Adrenal gland (tissue), 12 donors: ENCODE measurements around the gene RPLP2. TPM values are rescaled to one million over a fixed set of nuclear protein-coding genes. Genes with fewer than 3 reads are reported as not detected.
A peak's percentile ranks its signal among the peaks of the same experiment; 100 is the strongest.

Experiments
- DNase-seq, 7 donors: peaks; one replicate each; pipeline ENCODE4 v3.0.0-alpha.2; 2019 to 2020
- H3K27ac ChIP-seq, 5 donors: fragments of 200-600 bp; sonication (generic) in 4 of 5; 1 replicate in 3 of 5; 2 replicates in 2 of 5; pipeline versions ENCODE4 v1.5.1 to v1.8.0; 2016 to 2020; ENCODE audit warnings: mild to moderate bottlenecking in 1 of 5
- H3K27me3 ChIP-seq: fragments of 200-600 bp; 2 replicates; pipeline ENCODE4 v1.8.0; 2021
- H3K36me3 ChIP-seq, 2 donors: fragments of 200-600 bp; replicated peaks in 1 of 2; 1 replicate in 1 of 2; 2 replicates in 1 of 2; pipeline versions ENCODE4 v1.5.1 to v1.8.0; 2018 to 2022
- H3K4me1 ChIP-seq, 2 donors: fragments of 200-600 bp; replicated peaks in 1 of 2; 1 replicate in 1 of 2; 2 replicates in 1 of 2; pipeline versions ENCODE4 v1.5.1 to v1.8.0; 2018 to 2021
- H3K4me3 ChIP-seq, 4 donors: fragments of 200-600 bp; sonication (generic) in 3 of 4; one replicate each; pipeline ENCODE4 v1.5.1; 2016 to 2018
- H3K9me3 ChIP-seq, 3 donors: fragments of 200-600 bp; sonication (generic) in 1 of 3; replicated peaks in 1 of 3; 1 replicate in 2 of 3; 2 replicates in 1 of 3; pipeline versions ENCODE4 v1.5.1 to v1.8.0; 2016 to 2021
- CTCF ChIP-seq, 6 experiments: fragments of 450-650 bp in 4 of 6; fragments of 200-600 bp in 2 of 6; sonication (generic) in 1 of 6; IDR thresholded peaks; 1 replicate in 5 of 6; 2 replicates in 1 of 6; pipeline versions ENCODE4 v1.5.1 to v1.8.0; 2016 to 2021; ENCODE audit warnings: antibody characterized with exemption in 6 of 6, mild to moderate bottlenecking in 2 of 6, moderate library complexity in 1 of 6
- POLR2A ChIP-seq, 2 donors: fragments of 450-650 bp; IDR thresholded peaks; one replicate each; pipeline ENCODE4 v1.6.1; 2017; ENCODE audit warnings: antibody characterized with exemption in 2 of 2, mild to moderate bottlenecking in 2 of 2, moderate library complexity in 1 of 2
- WGBS, 4 donors: extraction: QIAGEN DNeasy Blood & Tissue Kit in 2 of 4; methylation state at CpG; one replicate each; pipeline versions ENCODE4 v1.1.5 to v1.1.7; 2013 to 2017; 5-methylcytosine and 5-hydroxymethylcytosine counted together
- intact Hi-C, 2 donors: fragments of 100-400 bp; cut with DNase I; formaldehyde crosslinking; loops; one replicate each; pipeline versions ENCODE4 v1.14.1 to v1.15.0; 2022 to 2023
- polyA plus RNA-seq, 3 donors: library from polyadenylated mRNA; stranded (reverse); fragments of 200-250 nt in 2 of 3; fragments of 350-450 nt in 1 of 3; fragmentation: Illumina TruSeq in 1 of 3; extraction: RNeasy Lipid Tissue Mini Kit (QIAGEN cat#74804) in 1 of 3; gene quantifications; one replicate each; pipeline ENCODE4 v1.2.3, GENCODE V29; 2013 to 2014
- total RNA-seq, 9 donors: library from RNA; depleted of rRNA in 4 of 9; stranded (reverse); fragments of >200 nt in 4 of 9; fragments of 120-200 nt in 1 of 9; fragmentation: NEBNext Ultra II Directional in 1 of 9; extraction: Animal tissue kit (Norgen Biotek cat#: 25700) in 1 of 9; gene quantifications; one replicate each; pipeline versions ENCODE4 v1.1.0 to v1.2.4, GENCODE V29; 2013 to 2023
- donor health status: healthy with polysubstance abuse.
- donor health status: Bipolar disorder and iron deficiency.
- donor health status: DM: yes; HTN: yes; CAD: no.
- donor health status: DM: no; HTN: no; CAD: no.
- donor health status: DM: no; HTN: no; CAD: no.
- donor health status: DM: yes; HTN: yes; CAD: no.

Gene RPLP2
- total and polyA plus RNA-seq, 12 donors, result 190 to 2,473 (median 1,248) TPM

GRCh38 chr11:826227-826621, 16.5 kb downstream of the RPLP2 start:
- 76 to 85% (median 83%) methylated on average over 6 to 9 of the region's 9 CpGs for WGBS, 4 donors
- H3K36me3 ChIP-seq, result peaks cover 0 to 28% of the 10 kb centered on the region in 2 donors
- no peak for DNase-seq
- no peak for TF ChIP-seq POLR2A (IDR thresholded peaks at IDR 0.05)
- no peak for TF ChIP-seq CTCF (IDR thresholded peaks at IDR 0.05)
- H3K4me3 ChIP-seq, result peak overlapping the region in 1 of 4 donors; percentile 54
- no peaks in the 10 kb centered on the region for H3K9me3 ChIP-seq
- intact Hi-C loops, result no loop called here
- no peak overlapping the region for H3K27ac ChIP-seq
- H3K4me1 ChIP-seq, result peaks cover 36 to 65% of the 10 kb centered on the region in 2 donors
- H3K27me3 ChIP-seq, result no peaks in the 10 kb centered on the region

- Histone ChIP-seq H3K27ac (peak overlapping the region in 3 of 5 donors; percentile 17 to 67 (median 48)), H3K9me3 (no peaks in the 10 kb centered on the region), H3K27me3 (no peaks in the 10 kb centered on the region), H3K36me3 (peaks cover 0 to 28% of the 10 kb centered on the region in 2 donors), H3K4me3 (peak overlapping the region in 2 of 4 donors; percentile 26 to 54), H3K4me1 (peaks cover 36 to 64% of the 10 kb centered on the region in 2 donors)
- TF ChIP-seq POLR2A (IDR thresholded peaks at IDR 0.05) (no peak), CTCF (IDR thresholded peaks at IDR 0.05) (no peak)
- 5 to 13% (median 6%) methylated on average over 6 to 22 of the region's 22 CpGs for WGBS, 4 donors
- DNase-seq, result no peak
- intact Hi-C loops, result no loop called here
Measured at GRCh38 chr11:826836-827145, 17.0 kb downstream of the RPLP2 start.

GRCh38 chr11:827146-827896, 17.6 kb downstream of the RPLP2 start:
- Histone ChIP-seq H3K9me3 (no peaks in the 10 kb centered on the region), H3K27ac (peak overlapping the region in 4 of 5 donors; percentile 17 to 67 (median 46)), H3K36me3 (peaks cover 0 to 28% of the 10 kb centered on the region in 2 donors), H3K4me3 (peak overlapping the region in 2 of 4 donors; percentile 26 to 54), H3K27me3 (no peaks in the 10 kb centered on the region), H3K4me1 (peaks cover 36 to 64% of the 10 kb centered on the region in 2 donors)
- no peak for DNase-seq
- WGBS, 4 donors, result 3 to 33% (median 8%) methylated on average over 12 to 66 of the region's 66 CpGs
- intact Hi-C loops, result no loop called here
- TF ChIP-seq CTCF (IDR thresholded peaks at IDR 0.05) (no peak), POLR2A (IDR thresholded peaks at IDR 0.05) (no peak)

- H3K4me1 ChIP-seq, result peaks cover 36 to 62% of the 10 kb centered on the region in 2 donors
- H3K36me3 ChIP-seq, result peaks cover 0 to 24% of the 10 kb centered on the region in 2 donors
- H3K27ac ChIP-seq, result peak within 1 kb of the TSS in 4 of 5 donors; percentile 35 to 67 (median 46)
- intact Hi-C loops, result no loop called here
- WGBS, 4 donors, result 19 to 47% (median 39%) methylated on average over 4 to 5 of the region's 5 CpGs
- no peak for TF ChIP-seq CTCF (IDR thresholded peaks at IDR 0.05)
- TF ChIP-seq POLR2A (IDR thresholded peaks at IDR 0.05), result no peak
- no peaks in the 10 kb centered on the region for H3K9me3 ChIP-seq
- no peak for DNase-seq
- no peaks in the 10 kb centered on the region for H3K27me3 ChIP-seq
- H3K4me3 ChIP-seq, result peak within 1 kb of the TSS in 2 of 4 donors; percentile 26 to 54
Measured at GRCh38 chr11:827897-828192, 18.1 kb downstream of the RPLP2 start, which contains the start of gene CRACR2B. Gene CRACR2B (plus strand): TSS chr11:827919. CDS start chr11:828608, 689 bp downstream.
